ENCODE results near the gene MEOX2.

Gene MEOX2

DNA sequence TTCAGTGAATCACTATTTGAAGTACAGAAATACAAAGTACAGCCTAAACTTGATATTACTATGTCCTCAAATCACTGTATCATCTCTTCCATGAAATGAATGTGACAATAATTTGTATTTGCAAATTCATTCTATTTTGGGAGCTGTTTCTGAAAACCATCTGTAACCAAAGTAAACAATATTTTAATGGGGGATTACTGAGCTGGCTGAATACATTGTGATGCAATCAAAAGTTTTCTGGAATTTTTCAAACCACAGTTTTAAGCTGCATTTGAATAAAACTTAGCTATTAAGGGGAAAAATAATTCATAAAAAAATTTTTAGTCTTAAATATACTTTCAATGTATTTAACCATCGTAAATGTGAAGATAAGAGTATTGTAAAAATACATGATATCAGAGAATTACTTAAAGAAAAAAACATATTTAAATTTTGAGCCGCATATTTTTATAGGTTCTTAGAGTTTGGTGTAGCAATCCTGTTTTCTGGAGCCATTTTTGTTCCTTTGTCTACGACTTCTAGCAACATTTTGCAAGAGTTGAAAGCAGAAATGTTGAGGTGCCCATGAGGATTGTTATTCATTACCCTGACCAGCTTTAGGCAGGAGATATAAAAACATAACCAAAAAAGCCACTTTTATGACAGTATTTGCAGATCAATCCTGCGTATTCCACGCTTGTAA is 78.8 kb downstream of the MEOX2 start:
- no peak for DNase-seq

DNA sequence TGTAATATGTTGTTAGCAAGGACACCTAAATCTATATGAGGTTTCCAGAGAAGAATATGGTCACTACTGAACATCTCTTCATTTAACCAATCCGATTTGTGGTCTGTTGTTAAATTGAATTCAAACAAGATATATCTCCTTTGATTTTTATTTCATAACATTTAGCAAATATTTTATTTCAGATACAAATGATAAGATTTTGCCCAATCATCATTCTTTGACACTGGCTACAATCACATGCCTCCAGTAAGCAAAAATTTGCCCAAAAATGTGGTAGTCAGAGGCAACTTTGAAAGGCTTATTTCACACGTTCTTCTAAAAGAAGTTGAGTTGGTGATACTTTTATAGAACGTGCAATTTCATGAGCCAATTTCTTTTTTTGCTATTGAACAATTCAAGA is 79.9 kb downstream of the MEOX2 start:
- DNase-seq, result no peak

DNA sequence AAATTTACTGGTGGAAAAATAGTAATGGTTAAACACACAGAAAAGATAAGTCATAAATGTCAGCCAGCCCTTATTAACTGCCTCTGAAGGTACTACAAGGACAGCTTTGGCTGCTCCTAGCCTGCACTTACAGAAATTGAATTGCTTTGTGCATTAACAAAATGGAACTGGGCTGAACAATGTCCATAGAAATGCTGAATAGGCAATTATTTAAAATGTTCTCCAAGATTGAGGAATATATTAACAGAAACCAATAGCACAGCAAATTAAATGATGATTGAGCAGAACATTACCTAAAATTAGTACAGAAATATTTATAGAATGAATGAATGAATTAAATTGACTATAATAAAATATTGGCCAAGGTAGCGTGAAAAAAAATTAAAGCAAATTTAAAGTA is 82.3 kb downstream of the MEOX2 start:
- no peak for DNase-seq

DNA sequence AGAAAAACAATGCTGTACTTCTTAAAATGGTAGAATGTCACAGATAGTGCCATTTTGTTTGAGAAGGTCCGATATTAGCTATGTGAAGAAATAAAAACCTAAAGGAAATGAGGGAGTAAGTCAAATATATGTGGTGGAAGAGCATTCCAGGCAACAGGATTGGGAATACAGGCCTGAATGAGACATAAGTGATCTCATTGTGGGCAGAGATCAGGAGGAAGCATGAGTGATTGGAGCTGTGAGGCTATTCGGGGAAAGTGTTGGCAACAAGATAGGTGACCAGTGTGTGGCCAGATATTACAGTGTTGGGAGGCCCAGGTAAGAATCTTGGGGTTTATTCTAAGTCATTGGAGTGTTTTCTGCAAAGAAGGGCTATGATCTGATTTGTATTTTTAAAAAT is 83.4 kb downstream of the MEOX2 start:
- DNase-seq, result no peak

DNA sequence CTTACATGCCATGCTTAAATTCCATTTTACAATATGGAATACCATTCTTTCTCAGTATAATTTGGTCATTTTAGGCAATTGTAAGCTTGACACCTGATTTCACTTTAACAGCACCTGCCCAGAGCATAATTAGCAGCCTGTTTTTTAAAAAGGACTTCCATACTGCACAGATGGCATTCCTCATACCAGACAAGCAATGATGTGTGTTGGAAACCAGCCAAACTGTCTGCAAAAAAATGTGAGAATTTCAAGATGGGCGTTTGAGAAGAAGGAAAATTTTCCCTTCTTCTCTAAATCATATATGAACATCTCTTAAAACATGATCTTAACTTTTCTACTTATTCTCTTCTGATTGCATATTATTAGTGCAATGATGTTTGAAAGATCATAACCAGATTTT is 84.2 kb downstream of the MEOX2 start:
- no peak for DNase-seq

DNA sequence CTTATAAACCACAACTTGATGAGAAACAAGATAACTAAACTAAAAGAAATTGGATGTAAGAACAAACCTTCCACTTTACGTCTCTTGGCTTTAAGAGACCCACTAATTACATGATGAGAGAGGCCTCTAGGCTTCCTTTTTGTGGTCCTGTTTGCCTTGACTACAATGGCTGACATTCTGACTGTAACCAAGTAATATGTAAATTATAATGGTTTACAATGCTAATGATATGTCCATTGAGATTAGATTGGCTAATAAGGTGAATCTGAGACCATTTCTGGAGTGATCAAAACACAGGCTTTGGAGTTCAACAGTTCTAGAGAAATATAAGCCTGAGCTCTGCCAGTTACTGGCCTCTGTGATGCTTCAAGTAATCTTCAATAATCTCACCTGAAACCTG is 85.3 kb downstream of the MEOX2 start:
- no peak for DNase-seq

DNA sequence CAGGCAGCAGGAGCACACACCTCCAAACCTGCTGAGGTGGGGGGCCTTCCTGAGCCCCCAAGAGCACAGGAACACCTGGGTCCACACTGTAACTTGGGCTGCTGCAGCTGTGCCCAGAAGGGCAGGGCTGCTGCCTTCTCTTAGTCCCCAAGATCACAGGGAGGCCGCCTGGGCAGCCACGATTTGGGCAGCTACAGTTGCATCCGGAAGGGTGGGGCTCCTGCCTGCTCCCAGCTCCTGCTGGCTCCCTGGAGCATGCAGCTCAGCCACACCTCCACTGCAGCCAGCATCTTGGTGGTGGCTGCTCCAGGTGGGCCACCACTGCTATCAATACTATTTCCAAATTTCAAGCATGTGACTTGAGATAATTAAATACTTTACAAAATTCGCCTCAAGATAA is 86.2 kb downstream of the MEOX2 start:
- no peak for DNase-seq

DNA sequence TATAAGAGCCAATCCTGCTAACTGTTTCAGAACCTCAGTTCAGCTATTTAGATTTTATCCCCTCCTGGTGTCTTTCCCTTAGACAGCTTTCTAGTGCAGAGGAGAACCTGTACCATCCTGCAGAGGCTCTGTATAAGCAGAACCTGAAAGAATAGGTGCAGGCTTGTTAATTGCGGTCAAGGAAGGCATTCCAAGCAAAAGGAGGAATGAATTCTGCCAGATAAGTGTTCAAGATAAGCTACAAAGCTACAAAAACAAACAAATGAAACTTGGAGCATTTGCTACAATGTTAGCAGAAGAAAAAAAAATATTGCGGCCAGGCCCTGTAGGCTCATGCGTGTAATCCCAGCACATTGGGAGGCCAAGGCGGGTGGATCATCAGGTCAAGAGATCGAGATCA is 92.0 kb downstream of the MEOX2 start:
- no peak for DNase-seq

DNA sequence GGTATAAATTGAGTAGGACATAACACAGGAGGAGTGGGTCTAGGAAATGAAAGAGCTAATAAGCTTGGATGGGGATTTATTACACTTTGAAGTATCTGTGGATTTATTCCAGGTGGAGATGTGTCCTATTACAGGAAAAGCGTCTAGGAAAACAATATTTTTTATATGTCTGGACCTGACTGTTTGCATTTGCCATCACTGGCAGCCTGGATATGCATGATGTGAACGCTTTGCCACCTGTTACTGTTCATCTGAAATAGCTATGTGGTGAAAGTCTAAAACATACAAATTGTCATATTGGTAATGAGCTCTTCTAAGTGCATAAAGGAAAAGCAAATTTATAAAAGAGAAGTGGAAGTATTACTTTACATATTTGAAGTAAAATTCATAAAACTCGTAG is 93.1 kb downstream of the MEOX2 start:
- DNase-seq, result no peak

DNA sequence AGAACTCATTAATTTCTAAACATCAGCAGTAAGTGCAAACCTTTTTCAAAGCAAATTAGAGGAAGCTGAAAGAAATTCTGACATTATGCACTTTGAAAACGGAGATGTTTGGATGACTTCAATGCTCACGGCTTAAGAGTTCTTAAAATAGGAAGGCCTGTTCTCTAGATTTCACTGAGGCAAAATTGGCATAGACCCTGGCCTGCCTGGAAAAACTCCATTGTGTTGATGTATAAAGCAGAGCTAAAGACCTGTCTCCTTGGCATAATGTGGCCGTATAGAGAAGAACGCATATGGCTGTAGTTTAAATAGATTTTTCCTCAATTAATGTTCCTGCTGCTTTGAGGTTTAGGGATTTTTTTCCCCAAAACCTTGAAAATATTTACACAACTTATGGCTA is 100.2 kb downstream of the MEOX2 start:
- no peak for DNase-seq

DNA sequence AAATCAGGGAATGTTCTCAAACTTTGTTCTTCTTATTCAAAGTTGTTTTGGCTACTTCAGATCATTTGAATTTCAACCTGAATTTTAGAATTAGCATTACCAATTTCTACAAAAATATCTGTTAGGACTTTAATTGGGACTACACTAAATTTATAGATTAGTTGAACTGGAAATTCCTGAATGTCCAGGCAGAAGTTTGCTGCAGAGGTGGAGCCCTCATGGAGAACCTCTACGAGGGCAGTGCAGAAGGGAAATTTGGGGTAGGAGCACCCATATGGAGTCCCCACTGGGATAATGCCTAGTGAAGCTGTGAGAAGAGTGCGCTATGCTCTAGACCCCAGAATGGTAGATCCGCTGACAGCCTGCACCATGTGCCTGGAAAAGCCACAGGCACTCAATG is 101.9 kb downstream of the MEOX2 start:
- no peak for DNase-seq

DNA sequence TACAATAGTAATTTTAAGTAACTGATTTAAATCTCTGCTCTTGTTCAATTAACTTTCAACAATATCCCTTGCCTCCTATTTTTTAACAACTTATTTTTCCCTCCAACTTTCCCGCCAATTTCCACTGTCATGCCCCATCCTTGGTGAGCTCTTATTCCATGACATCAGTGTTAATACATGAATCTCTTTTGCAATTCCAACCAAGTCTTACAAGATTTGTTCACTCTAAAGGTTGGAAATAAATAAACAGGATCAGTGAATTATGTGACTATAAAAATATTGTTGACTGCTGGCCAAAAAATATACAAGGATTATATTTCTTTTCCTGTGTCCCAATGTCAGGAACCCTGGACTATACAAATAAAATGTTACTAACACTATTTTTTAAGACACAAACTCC is 103.7 kb downstream of the MEOX2 start:
- no peak for DNase-seq

DNA sequence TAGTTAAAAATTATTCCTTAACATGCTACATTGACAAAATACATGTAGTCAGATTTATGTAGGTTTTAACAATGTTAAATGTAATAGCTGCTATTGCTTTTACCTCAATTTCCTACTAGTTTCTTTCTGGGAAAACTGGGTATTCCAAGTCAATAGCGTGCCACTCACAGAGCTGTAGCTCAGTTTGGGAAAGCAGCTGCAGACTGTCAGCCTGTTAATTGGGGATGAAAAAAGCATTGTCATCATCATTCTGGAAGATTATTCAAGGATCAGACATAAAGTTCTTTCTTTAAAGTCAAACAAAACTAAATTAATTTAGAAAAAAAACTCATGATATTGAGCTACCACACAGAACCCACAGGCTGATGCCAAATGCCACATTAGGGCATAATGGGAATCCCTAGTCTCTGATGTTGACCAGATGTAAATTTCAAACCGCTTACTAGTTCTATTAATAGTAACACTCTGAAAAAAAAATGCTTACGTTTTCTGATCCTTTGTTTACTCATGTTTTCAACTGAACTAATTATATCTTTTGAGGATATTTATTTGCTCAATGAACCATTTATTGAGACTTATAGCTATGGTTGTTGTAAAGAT is 105.0 kb downstream of the MEOX2 start:
- DNase-seq, result no peak

DNA sequence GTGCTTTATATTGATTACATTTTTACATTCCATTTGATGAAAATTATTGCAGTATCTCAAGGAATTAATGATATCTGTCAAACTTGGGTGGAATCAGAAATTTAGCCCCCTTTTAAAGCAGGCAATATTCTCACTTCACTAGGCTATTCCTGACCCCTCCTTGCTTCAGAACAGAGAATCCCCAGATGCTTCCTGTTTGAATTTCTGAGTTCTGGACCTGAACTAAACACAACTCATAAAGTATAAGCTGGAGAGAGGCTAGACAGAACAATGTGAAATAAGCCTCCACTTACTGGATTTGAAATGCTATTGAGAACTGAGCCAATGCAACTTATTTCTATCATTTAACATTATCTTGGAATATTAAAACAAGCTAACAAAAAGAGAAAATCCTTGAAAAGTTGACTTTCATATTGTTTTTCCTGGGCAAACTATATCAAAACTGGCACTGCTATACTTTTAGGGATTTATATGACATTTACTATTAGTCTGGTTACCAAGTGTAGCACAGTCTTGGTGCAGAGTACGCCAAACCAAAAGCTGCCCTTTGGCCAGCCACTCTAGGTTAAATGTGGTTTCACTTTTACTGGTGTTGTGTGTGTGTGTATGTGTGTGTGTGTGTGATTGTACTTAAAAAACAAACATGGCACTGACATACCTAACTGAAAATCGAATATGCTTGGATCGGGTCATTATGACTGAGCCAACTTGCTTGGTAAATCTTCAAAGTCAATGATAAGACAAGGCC is 105.7 kb downstream of the MEOX2 start:
- DNase-seq, result no peak

DNA sequence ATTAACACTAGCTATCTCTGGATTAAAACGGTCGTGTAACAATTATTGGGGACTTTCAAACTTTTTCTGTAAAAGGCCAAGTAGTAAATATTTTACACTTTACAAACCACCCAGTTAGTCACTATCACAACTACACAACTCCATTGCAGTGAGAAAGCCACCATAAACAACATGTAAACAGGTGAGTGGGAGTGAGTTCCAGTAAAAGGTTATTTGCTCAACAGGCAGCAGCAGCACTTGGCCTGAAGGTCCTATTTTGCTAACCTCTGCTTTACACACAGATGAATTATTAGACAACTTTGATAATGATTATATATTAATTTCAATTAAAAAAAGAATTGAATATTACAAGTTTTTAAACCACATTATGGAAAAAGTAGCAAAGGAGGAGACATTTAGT is 108.9 kb downstream of the MEOX2 start:
- no peak for DNase-seq

DNA sequence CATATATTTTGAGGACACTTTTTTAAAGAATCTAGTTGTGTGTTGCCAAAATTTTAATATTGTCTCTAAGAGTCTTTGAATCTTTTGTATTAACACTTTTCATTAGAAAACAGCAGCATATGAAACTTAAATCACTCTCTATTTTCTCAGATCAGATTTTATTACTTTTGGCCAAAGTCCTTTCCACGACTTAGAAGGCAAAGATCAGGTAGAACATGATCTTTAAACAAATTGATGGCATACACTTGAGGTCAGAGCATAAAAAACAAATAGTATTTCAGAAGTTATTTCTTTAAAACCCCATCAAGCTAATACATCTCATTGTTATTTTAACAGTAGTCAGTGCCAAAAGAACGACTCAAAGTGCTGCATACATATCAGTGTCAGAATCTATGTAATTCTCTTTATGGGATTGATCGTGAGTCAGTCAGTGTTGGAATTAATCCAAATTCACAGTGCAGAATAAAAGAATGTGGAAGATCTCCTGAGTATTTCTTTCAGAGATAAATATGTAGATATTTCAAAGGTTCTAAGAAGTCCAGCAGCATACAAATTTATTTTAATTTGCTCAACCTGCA is 115.1 kb downstream of the MEOX2 start:
- DNase-seq, result no peak

DNA sequence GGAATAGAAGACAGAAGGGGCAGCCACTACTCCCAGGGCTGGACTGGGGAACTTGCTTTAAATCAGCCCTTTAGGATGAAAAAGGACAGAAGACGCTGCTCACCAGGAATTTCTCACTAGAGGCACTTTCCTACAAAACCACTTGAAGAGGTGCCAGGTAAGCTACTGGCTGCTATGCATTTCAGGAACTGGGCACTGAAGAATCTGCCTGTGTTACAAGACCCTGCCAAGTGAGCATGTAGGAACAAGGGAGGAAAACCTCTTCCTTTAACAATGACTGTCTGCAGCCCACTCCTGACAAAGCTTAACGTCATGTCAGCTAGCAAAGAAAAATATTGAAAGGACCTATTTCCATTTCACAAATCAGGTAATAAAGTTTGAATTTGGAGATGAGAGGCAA is 118.8 kb downstream of the MEOX2 start:
- DNase-seq, result no peak

DNA sequence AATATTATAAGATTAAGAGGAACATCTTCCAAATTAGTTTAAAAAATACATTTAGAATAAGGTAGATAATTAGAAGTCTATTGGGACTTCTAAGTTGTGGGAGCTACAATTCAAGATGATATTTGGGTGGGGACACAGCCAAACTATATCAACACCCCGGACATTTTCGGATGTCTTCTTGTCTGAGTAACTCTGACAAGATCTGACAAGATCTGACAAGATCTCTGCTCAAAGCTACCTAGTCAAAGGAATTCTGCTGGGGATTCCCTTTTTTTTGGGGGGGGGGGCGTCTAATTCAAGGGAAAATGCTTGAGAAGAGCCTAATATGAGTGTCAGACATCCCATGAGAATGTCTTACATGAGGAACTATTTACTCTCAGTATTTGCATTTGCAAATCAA is 119.4 kb downstream of the MEOX2 start:
- no peak for DNase-seq

DNA sequence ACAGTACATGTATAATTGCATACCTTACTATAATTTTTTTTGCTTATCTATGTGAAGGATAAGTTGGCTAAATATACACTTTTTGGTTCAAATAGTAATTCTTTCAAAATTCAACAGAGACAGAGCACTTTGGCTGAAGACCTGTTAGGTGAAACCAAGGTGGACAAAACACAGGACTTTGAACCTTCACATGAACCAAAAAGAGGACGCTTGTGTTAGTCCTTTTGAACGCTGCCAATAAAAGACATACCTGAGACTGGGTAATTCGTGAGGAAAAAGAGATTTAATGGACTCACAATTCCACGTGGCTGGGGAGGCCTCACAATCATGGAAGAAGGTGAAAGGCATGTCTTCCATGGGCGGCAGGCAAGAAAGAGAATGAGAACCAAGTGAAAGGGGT is 120.0 kb downstream of the MEOX2 start:
- DNase-seq, result no peak

DNA sequence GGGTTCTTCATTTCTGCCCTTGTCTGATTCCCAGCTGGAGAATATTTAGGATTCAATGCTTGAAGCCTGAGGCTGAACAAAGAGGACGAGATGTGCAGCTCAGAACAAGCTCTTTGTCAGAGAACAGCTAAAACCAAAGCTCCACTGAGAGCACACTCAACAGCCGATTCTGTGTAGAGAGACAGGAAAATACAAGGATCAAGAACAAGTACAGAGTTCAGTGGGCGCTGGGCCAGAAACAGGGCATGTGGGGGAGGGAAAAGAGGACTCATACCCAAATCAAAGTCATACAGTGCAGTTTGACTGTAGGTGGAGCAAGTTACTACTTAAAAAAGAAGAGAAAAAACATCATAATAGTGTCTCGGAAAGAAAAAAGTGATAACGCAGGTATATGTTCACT is 124.6 kb downstream of the MEOX2 start, which contains the start of gene AGMO:
Gene AGMO (minus strand): TSS at position 181 of the 400 bp plus-strand sequence.
- DNase-seq, result no peak
